ENCODE results near the gene ORM1. TPM values are rescaled to one million over a fixed set of nuclear protein-coding genes. Genes with fewer than 3 reads are reported as not detected.
"Not testable (repeated sequence)": the region's sequence is repeated elsewhere in the genome, so short reads cannot be mapped to it uniquely, and the experiment has no call there.

Gene ORM1
- total RNA-seq: over 10,000 TPM; 11,577 to 28,471 (median 22,756) TPM
- long read RNA-seq, transcript ORM1-201 (6 exons, 802 nt): major isoform, 17,591 of 17,893 reads
- long read RNA-seq, partial matches to known transcripts: 176 of 17,893 reads
- long read RNA-seq, other reads (novel, unspliced or antisense): 126 of 17,893 reads

DNA sequence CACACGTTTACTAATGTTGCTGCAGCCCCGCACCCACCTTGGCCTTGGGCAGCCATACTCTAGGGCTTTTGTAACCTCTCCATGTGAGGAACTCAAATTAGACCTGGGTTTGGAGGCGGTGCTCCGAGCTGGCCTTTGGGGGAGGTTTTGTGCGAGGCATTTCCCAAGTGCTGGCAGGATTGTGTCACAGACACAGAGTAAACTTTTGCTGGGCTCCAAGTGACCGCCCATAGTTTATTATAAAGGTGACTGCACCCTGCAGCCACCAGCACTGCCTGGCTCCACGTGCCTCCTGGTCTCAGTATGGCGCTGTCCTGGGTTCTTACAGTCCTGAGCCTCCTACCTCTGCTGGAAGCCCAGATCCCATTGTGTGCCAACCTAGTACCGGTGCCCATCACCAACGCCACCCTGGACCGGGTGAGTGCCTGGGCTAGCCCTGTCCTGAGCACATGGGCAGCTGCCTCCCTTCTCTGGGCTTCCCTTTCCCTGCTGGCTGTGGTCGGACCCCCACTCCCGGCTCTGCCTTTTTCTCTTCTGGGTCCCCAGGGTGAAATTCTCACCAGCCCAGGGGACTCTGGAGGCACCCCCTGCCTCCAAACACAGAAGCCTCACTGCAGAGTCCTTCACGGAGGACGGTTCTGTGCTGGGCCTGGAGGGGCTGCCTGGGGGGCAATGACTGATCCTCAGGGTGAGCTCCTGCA, at the start of gene ORM1:
TSS of gene ORM1 (plus strand) at position 268 of the 701 bp plus-strand sequence. CDS start at position 304, 36 bp downstream.
- Histone ChIP-seq H3K36me3 (peaks cover 0 to 10% (median 6%) of the 10 kb centered on the region in 4 donors), H3K27ac (peak within 1 kb of the TSS; percentile 69 to 75 (median 73)), H3K4me3 (peak within 1 kb of the TSS; percentile 48 to 72 (median 69)), H3K4me1 (peaks cover 0 to 41% (median 10%) of the 10 kb centered on the region in 4 donors)
- intact Hi-C loops (cut with DNase I); DNase-seq; H3K27me3 ChIP-seq; H3K9me3 ChIP-seq: not testable (repeated sequence)
- peak; percentile 21 for TF ChIP-seq POLR2A (IDR thresholded peaks at IDR 0.05)
- 13% methylated on average over 2 of the region's 15 CpGs for WGBS (ENCODE audit: insufficient coverage, low coverage, low lambda C conversion rate, missing lambda C conversion rate)
- peak; percentile 47 to 71 (median 62) for ATAC-seq

- TF ChIP-seq, protein P1, sequence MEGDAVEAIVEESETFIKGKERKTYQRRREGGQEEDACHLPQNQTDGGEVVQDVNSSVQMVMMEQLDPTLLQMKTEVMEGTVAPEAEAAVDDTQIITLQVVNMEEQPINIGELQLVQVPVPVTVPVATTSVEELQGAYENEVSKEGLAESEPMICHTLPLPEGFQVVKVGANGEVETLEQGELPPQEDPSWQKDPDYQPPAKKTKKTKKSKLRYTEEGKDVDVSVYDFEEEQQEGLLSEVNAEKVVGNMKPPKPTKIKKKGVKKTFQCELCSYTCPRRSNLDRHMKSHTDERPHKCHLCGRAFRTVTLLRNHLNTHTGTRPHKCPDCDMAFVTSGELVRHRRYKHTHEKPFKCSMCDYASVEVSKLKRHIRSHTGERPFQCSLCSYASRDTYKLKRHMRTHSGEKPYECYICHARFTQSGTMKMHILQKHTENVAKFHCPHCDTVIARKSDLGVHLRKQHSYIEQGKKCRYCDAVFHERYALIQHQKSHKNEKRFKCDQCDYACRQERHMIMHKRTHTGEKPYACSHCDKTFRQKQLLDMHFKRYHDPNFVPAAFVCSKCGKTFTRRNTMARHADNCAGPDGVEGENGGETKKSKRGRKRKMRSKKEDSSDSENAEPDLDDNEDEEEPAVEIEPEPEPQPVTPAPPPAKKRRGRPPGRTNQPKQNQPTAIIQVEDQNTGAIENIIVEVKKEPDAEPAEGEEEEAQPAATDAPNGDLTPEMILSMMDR (IDR thresholded peaks at IDR 0.05): no peak
- TF ChIP-seq POLR2A (IDR thresholded peaks at IDR 0.05): no peak
- Histone ChIP-seq H3K4me3 (no peak overlapping the region), H3K36me3 (no peaks in the 10 kb centered on the region), H3K27me3 (no peaks in the 10 kb centered on the region), H3K27ac (no peak overlapping the region), H3K4me1 (no peaks in the 10 kb centered on the region), H3K9me3 (no peaks in the 10 kb centered on the region)
- ATAC-seq: no peak
- DNase-seq: peak in 2 of 3 donors; percentile 30 to 39
- 92% methylated on average over 2 of the region's 7 CpGs for WGBS (ENCODE audit: insufficient coverage, low coverage, low lambda C conversion rate, missing lambda C conversion rate)
- intact Hi-C loops (cut with DNase I): loop anchor here in 1 of 2 donors (10.0 kb wide), 1 partner anchor 159 kb away; no protein-coding TSS in a partner anchor
These were observed 49.4 kb upstream of the ORM1 start for GRCh38 chr9:114273461-114273881.

DNA sequence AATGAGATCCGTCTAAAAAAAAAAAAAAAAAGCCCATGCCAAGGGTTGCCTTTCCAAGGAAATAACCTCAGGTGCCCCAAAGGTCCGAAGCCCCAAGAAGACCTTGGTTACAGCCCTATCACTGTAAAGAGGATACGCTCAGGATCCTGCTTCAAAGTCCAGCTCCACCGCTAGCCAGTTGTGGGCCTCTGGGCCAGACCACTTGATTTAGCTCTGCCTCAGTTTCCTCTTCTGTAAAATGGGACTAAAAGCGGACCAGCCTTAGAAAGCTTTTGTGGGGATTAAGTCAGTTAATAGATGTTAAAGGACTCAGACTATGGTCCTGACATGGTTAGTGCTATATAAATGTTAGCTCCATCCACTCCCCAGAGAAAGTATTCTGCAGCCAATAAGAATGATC, 48.7 kb upstream of the ORM1 start:
- H3K4me3 ChIP-seq: no peak overlapping the region
- no peaks in the 10 kb centered on the region for H3K27me3 ChIP-seq
- peak in 2 of 3 donors; percentile 13 to 19 for DNase-seq
- intact Hi-C loops (cut with DNase I): loop anchor here in 1 of 2 donors (10.0 kb wide), 1 partner anchor 159 kb away; no protein-coding TSS in a partner anchor
- TF ChIP-seq POLR2A (IDR thresholded peaks at IDR 0.05): no peak
- TF ChIP-seq, protein P1 (IDR thresholded peaks at IDR 0.05): no peak
- no peaks in the 10 kb centered on the region for H3K4me1 ChIP-seq
- no peaks in the 10 kb centered on the region for H3K9me3 ChIP-seq
- H3K36me3 ChIP-seq: no peaks in the 10 kb centered on the region
- no peak overlapping the region for H3K27ac ChIP-seq
- no peak for ATAC-seq
- 92% methylated on average over 3 of the region's 5 CpGs for whole genome bisulfite sequencing (ENCODE audit: insufficient coverage, low coverage, low lambda C conversion rate, missing lambda C conversion rate)

DNA sequence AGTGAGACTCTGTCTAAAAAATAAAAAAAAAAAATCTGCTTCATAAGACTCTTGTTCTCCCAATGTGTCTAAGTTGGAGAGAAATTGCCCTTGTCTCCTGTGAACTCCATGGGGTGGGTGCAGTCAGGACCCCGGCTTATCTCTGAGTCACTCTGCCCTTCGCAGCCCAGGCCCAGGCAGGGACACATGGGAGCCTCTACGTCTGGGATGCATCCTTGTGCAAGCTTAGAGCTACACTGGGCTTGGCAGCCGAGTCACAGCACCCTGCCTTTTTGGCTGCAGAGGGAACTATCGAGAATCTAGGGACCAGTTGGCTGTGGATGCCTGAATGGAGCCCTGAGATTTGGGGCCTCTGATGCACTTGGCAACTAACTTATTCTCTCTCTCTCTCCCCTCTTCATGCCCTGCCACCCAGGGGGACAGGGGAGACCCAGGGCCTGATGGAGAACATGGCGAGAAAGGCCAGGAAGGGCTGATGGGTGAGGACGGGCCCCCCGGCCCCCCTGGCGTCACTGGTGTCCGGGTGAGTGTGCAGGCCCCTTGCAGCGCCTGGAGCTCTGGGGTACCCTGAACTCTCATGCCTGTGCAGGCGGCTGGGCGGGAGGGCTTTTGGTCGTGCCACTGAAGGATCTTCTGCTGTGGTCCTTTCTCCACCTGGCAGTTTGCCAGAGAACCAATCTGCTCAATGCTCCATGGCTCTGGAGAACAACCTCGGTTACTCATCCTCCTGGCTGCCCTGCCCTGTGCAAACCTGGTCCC, 47.5 kb upstream of the ORM1 start:
- H3K9me3 ChIP-seq: no peaks in the 10 kb centered on the region
- no peaks in the 10 kb centered on the region for H3K27me3 ChIP-seq
- no peak overlapping the region for H3K4me3 ChIP-seq
- 60% methylated on average over 2 of the region's 15 CpGs for WGBS (ENCODE audit: insufficient coverage, low coverage, low lambda C conversion rate, missing lambda C conversion rate)
- no peaks in the 10 kb centered on the region for H3K36me3 ChIP-seq
- no peak overlapping the region for H3K27ac ChIP-seq
- intact Hi-C loops (cut with DNase I): loop anchor here in 1 of 2 donors (10.0 kb wide), 1 partner anchor 161 kb away; no protein-coding TSS in a partner anchor
- DNase-seq: peak in 2 of 3 donors; percentile 43 to 46
- no peaks in the 10 kb centered on the region for H3K4me1 ChIP-seq
- TF ChIP-seq, protein P1 (IDR thresholded peaks at IDR 0.05): no peak
- no peak for TF ChIP-seq POLR2A (IDR thresholded peaks at IDR 0.05)
- ATAC-seq: peak in 1 of 4 donors; percentile 17

Measured in right lobe of liver (tissue), 6 donors.